ENCODE data around the gene DAB2IP. TPM values are rescaled to one million over a fixed set of nuclear protein-coding genes. Genes with fewer than 3 reads are reported as not detected.

DAB2IP gene
- total and polyA plus RNA-seq, 2 of the 4 experiments (the other 2 are of a cell fraction): 5.6 to 17.2 TPM

DNA sequence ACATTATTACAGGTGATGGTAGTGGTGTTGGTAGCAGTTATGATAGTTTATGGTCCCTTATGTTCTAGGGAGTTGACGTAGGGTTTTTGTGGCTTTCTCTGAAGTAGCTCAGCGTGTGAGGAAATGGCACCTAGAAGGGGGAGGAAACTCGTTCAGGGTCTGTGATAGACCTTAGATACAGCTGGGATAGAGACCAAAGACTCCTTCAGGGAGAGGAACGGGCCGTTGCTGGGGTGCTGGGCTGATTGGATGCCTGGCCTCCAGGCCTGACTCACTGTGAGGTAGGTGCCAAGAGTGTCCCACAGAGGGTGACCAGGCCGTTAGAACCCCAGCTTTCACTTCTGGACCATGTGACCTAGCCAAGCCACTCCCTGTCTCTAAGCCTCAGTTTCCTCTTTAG lies 96.6 kb downstream of the DAB2IP start:
- Histone ChIP-seq H3K79me1 (ENCODE audit: low read depth in 1 of 2, low read length in 2 of 2) (peaks cover 32 to 89% of the 10 kb centered on the region in 2 experiments; a peak in 3 of 4 replicates), H2BK20ac (ENCODE audit: low read depth, low read length) (no peak overlapping the region), H3K4ac (ENCODE audit: low read depth, low read length) (no peak overlapping the region), H3K9me1 (ENCODE audit: insufficient read depth, low read length) (peaks cover 40% of the 10 kb centered on the region), H4K8ac (ENCODE audit: low read depth in 2 of 2, low read length in 2 of 2) (0 out of 4 replicates have a peak overlapping the region, but pooled peaks of 1 of the 2 experiments have one; percentile 11), H3K27ac (ENCODE audit: insufficient read depth, low read length) (no peak overlapping the region), H2BK5ac (ENCODE audit: low read depth, low read length, poor library complexity, severe bottlenecking) (no peak overlapping the region), H2BK120ac (ENCODE audit: low read depth, low read length) (no peak overlapping the region; the same call in 1 of the 2 replicates), H3K18ac (ENCODE audit: low read depth, low read length) (no peak overlapping the region), H2AK9ac (replicated peaks; ENCODE audit: low read depth, low read length, poor library complexity) (peak overlapping the region; percentile 48), H2BK15ac (ENCODE audit: low read depth, low read length) (no peak overlapping the region; the same call in 2 of the 3 replicates), H3K36me3 (ENCODE audit: control insufficient read depth, insufficient read depth, low read length) (peaks cover 2% of the 10 kb centered on the region; the same call in 1 of the 2 replicates), H3K27me3 (ENCODE audit: control insufficient read depth, insufficient read depth, low read length) (no peaks in the 10 kb centered on the region), H3K56ac (ENCODE audit: extremely low read depth, insufficient read depth, low read length) (no peak overlapping the region), H2AK5ac (ENCODE audit: low read depth, low read length) (peak overlapping the region; percentile 11; the same call in 1 of the 2 replicates), H3K23ac (ENCODE audit: low read depth, low read length) (no peak overlapping the region; the same call in 1 of the 2 replicates), H3K4me1 (ENCODE audit: control insufficient read depth, insufficient read depth, low read length) (peaks cover 39% of the 10 kb centered on the region), H3K9ac (ENCODE audit: low read depth, low read length) (no peak overlapping the region), H4K91ac (ENCODE audit: insufficient read depth, low read depth, low read length) (0 out of 2 replicates have a peak overlapping the region, but pooled peaks have one; percentile 41), H3K14ac (replicated peaks; ENCODE audit: low read depth, low read length) (peak overlapping the region; percentile 27; the same call in 1 of the 2 replicates), H2AFZ (replicated peaks; ENCODE audit: low read length, poor library complexity) (no peak overlapping the region), H3K9me3 (ENCODE audit: control insufficient read depth, insufficient read depth, low read length) (no peaks in the 10 kb centered on the region), H4K5ac (ENCODE audit: low read depth, low read length) (no peak overlapping the region), H3K4me2 (ENCODE audit: low read depth, low read length) (no peak overlapping the region), H4K20me1 (ENCODE audit: insufficient read depth, low read length) (peaks cover 68% of the 10 kb centered on the region), H3K4me3 (ENCODE audit: insufficient read depth, low read depth, low read length) (no peak overlapping the region)
- TF ChIP-seq RFX5 (IDR thresholded peaks at IDR 0.05; ENCODE audit: low read depth, low read length): no peak
- TF ChIP-seq, protein P1, sequence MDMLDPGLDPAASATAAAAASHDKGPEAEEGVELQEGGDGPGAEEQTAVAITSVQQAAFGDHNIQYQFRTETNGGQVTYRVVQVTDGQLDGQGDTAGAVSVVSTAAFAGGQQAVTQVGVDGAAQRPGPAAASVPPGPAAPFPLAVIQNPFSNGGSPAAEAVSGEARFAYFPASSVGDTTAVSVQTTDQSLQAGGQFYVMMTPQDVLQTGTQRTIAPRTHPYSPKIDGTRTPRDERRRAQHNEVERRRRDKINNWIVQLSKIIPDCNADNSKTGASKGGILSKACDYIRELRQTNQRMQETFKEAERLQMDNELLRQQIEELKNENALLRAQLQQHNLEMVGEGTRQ (IDR thresholded peaks at IDR 0.05; ENCODE audit: low read depth, low read length): peak; percentile 49; the same call in 1 of the 2 replicates
- POLR2A ChIA-PET (ENCODE audit: unreplicated experiment): no interaction called here
- CTCF ChIA-PET: interaction anchor here (0.6 to 0.9 kb wide), 2 partner anchors 91 to 258 kb away, joined by 3 read pairs; no protein-coding TSS in a partner anchor
- ATAC-seq (ENCODE audit: low read depth): no peak
- peak; percentile 37 for DNase-seq
- BruUV-seq (replicated peaks): no TSS peak
- 70% methylated on average over 5 of the region's 6 CpGs; no CpG with 5 or more reads in 1 of the 2 experiments for WGBS, 2 experiments (ENCODE audit: extremely low coverage in 2 of 2, insufficient read length in 1 of 2)
- in situ Hi-C loops (cut with MboI; ENCODE audit: low sequenced_read_pairs) (no loop called here), intact Hi-C loops (cut with micrococcal nuclease) (no loop called here), dilution Hi-C loops (cut with HindIII; ENCODE audit: low sequenced_read_pairs, unreplicated experiment) (no loop called here)
